Activated CD4-positive, CD25-positive, alpha-beta regulatory T cell (primary cell): Measurements from ENCODE around the gene TRIM3.

Experiments
- DNase-seq, 4 experiments: peaks; one replicate each; lab custom pipeline; 2025; lab: John Stamatoyannopoulos, UW

Gene TRIM3

GRCh38 chr11:6480299-6480914, 6.7 kb upstream of the TRIM3 start:
- no peak for DNase-seq

GRCh38 chr11:6476571-6476970, 2.8 kb upstream of the TRIM3 start:
- no peak for DNase-seq

- DNase-seq: no peak
These were observed 2.2 kb upstream of the TRIM3 start for GRCh38 chr11:6475936-6476335.

- no peak for DNase-seq
These were observed 1.2 kb upstream of the TRIM3 start for GRCh38 chr11:6474806-6475500.

- DNase-seq: no peak
These were observed 662 bp upstream of the TRIM3 start for GRCh38 chr11:6474413-6474792.

- no peak for DNase-seq
These were observed 807 bp downstream of the TRIM3 start for GRCh38 chr11:6472934-6473333.

GRCh38 chr11:6469599-6469998, 4.1 kb downstream of the TRIM3 start:
- DNase-seq: no peak

- no peak for DNase-seq
These were observed 4.8 kb downstream of the TRIM3 start for GRCh38 chr11:6468712-6469495.

- no peak for DNase-seq
These were observed 14.7 kb downstream of the TRIM3 start for GRCh38 chr11:6459099-6459450.

- DNase-seq: no peak
These were observed 15.2 kb downstream of the TRIM3 start for GRCh38 chr11:6458352-6459098.

GRCh38 chr11:6457581-6458320, 16.0 kb downstream of the TRIM3 start:
- DNase-seq: no peak

- DNase-seq: no peak
These were observed 17.2 kb downstream of the TRIM3 start for GRCh38 chr11:6456361-6457073.

GRCh38 chr11:6455070-6455469, 18.7 kb downstream of the TRIM3 start:
- no peak for DNase-seq

GRCh38 chr11:6453152-6453551, 20.6 kb downstream of the TRIM3 start:
- DNase-seq: no peak

- no peak for DNase-seq
These were observed 21.5 kb downstream of the TRIM3 start for GRCh38 chr11:6452219-6452618.

GRCh38 chr11:6448574-6448973, 25.2 kb downstream of the TRIM3 start:
- DNase-seq: no peak

GRCh38 chr11:6443269-6444003, 30.3 kb downstream of the TRIM3 start:
- DNase-seq: peak in 3 of 4 experiments; percentile 5 to 10 (median 6)

GRCh38 chr11:6442441-6442840, 31.3 kb downstream of the TRIM3 start:
- DNase-seq: no peak

GRCh38 chr11:6440906-6441358, 32.8 kb downstream of the TRIM3 start, which contains the start of gene HPX:
Gene HPX (minus strand): TSS chr11:6440987. CDS start chr11:6440963, 24 bp downstream.
- DNase-seq: no peak

- DNase-seq: no peak
These were observed 34.7 kb downstream of the TRIM3 start for GRCh38 chr11:6438979-6439571.
